Measurements from ENCODE around the gene LRRC8A.

Gene LRRC8A

DNA sequence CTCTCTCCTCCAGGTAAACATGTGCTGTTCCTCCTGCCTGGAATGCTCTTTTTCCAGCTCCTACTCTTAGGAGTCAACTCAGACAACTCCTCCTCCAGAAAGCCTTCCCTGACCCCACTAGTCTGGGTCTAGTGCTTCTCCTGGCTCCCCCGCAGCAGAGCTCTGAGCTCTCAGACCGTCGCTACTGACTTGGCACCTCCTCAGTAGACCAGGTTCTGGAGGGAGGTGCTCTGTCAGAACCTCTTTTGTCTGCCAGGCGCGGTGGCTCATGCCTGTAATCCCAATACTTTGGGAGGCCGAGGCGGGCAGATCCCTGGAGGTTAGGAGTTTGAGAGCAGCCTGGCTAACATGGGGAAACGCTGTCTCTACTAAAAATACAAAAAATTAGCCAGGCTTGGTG lies 3.4 kb downstream of the LRRC8A start:
- H3K9me3 Mint-ChIP-seq = no peaks in the 10 kb centered on the region
- peak overlapping the region; percentile 79 to 99 (median 99) for H3K4me3 Mint-ChIP-seq
- TF ChIP-seq, protein P1, sequence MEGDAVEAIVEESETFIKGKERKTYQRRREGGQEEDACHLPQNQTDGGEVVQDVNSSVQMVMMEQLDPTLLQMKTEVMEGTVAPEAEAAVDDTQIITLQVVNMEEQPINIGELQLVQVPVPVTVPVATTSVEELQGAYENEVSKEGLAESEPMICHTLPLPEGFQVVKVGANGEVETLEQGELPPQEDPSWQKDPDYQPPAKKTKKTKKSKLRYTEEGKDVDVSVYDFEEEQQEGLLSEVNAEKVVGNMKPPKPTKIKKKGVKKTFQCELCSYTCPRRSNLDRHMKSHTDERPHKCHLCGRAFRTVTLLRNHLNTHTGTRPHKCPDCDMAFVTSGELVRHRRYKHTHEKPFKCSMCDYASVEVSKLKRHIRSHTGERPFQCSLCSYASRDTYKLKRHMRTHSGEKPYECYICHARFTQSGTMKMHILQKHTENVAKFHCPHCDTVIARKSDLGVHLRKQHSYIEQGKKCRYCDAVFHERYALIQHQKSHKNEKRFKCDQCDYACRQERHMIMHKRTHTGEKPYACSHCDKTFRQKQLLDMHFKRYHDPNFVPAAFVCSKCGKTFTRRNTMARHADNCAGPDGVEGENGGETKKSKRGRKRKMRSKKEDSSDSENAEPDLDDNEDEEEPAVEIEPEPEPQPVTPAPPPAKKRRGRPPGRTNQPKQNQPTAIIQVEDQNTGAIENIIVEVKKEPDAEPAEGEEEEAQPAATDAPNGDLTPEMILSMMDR (IDR thresholded peaks at IDR 0.05; ENCODE audit: unreplicated experiment in 3 of 3) = no peak
- H3K27me3 Mint-ChIP-seq (ENCODE audit: low read depth) = peaks cover 4% of the 10 kb centered on the region
- peaks cover 51% of the 10 kb centered on the region for H3K4me1 Mint-ChIP-seq
- peaks cover 27% of the 10 kb centered on the region for H3K36me3 Mint-ChIP-seq (ENCODE audit: low read depth)
- H3K27ac Mint-ChIP-seq = peak overlapping the region; percentile 64 to 86 (median 80)

DNA sequence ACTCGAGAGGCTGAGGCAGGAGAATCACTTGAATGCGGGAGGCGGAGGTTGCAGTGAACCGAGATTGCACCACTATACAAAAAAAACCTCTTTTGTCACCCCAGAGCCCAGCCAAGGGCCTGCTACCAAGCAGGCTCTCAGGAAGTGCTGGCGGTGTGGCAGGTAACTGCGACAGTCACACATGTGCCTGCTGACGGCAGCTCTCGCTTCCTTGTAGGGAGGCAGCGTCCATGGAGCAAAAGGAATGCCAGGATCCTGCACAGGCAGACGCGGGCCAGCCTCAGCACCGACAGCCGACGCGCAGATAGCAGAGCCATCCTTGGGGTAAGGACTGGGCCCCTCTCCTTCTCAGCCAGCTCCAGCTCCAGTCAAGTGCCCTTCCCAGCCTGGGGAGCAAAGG lies 3.9 kb downstream of the LRRC8A start:
- Mint-ChIP-seq H3K36me3 (ENCODE audit: low read depth) (peaks cover 27% of the 10 kb centered on the region), H3K9me3 (no peaks in the 10 kb centered on the region), H3K4me1 (peaks cover 49% of the 10 kb centered on the region), H3K27ac (peak overlapping the region in 1 of 3 experiments; percentile 80), H3K4me3 (peak overlapping the region in 2 of 3 experiments; percentile 38 to 69), H3K27me3 (ENCODE audit: low read depth) (peaks cover 2% of the 10 kb centered on the region)
- TF ChIP-seq, protein P1 (IDR thresholded peaks at IDR 0.05; ENCODE audit: unreplicated experiment in 3 of 3) = no peak

DNA sequence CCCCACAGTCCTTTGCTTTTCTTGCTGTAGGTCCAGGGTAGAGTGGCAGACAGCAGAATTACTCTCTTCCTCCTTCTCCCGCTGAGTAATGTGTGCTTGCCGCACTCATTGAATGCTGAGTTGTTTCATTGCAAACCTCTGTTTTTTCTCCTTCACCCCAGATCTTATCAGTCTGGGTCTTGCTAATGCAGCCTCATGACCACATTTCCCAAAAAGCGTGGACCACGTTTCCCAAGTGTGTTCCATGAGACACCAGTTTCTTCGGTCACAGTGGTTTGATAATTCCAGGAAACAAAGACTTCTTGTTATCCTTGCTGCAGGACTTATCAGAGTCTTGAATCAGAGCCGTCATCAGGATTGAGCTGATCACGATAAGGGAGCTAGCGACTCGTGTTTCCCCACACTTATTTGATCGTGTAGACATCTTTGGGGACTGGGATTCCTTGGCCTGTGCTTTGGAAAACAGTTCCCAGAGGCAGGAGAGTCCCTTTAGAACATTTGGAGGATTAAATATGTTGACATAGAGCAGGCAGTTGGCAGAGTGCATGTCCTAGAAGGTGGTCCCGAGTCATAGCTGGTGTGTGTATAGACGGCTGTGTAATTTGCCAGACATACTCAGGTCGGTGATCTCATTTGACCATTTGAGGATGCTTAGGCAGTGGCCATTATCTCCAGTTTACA lies 4.4 kb downstream of the LRRC8A start:
- no peak overlapping the region for H3K27ac Mint-ChIP-seq
- H3K4me1 Mint-ChIP-seq = peaks cover 43% of the 10 kb centered on the region
- TF ChIP-seq, protein P1 (IDR thresholded peaks at IDR 0.05; ENCODE audit: unreplicated experiment in 3 of 3) = no peak
- peaks cover 27% of the 10 kb centered on the region for H3K36me3 Mint-ChIP-seq (ENCODE audit: low read depth)
- no peaks in the 10 kb centered on the region for H3K9me3 Mint-ChIP-seq
- peak overlapping the region in 2 of 3 experiments; percentile 38 to 69 for H3K4me3 Mint-ChIP-seq
- H3K27me3 Mint-ChIP-seq (ENCODE audit: low read depth) = no peaks in the 10 kb centered on the region

DNA sequence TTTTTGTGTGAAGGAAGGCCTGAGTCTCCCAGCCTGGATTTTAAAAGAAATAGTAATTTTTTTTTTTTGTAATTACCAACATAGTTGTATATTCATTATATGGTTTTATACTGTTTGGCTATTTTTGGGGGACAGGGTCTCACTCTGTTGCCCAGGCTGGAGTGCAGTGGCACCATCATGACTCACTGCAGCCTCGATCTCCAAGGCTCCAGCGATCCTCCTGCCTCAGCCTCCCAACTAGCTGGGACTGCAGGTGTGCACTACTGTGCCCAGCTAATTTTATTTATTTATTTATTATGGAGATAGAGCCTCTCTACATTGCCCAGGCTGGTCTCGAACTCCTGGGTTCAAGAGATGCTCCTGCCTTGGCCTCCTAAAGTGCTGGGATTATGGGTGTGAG lies 5.1 kb downstream of the LRRC8A start:
- peaks cover 27% of the 10 kb centered on the region for H3K36me3 Mint-ChIP-seq (ENCODE audit: low read depth)

DNA sequence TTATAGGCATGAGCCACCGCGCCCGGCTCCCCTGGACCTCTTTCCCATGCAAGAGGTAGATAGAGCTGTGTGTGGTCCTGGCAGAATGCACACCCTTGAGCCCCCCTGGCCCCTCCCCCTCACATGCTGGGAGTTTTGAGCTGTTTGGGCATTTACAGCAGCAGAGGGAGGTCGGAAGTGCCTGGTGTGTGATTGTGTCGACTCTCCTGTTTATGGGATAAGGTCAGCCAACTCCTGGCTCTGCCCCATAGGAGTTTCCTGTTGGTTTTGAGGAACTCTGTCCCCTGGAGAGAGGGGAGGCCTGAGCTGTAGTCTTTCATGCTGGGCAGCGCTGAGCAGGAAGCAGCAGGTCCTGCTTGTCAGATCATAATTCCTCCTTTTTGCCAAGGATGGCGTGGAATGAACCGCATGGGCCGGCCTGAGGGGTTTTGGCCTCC lies 6.0 kb downstream of the LRRC8A start:
- Mint-ChIP-seq H3K36me3 (ENCODE audit: low read depth) (peaks cover 27% of the 10 kb centered on the region), H3K9me3 (no peaks in the 10 kb centered on the region), H3K4me1 (peaks cover 35% of the 10 kb centered on the region), H3K4me3 (peak overlapping the region in 1 of 3 experiments; percentile 32), H3K27me3 (ENCODE audit: low read depth) (no peaks in the 10 kb centered on the region), H3K27ac (peak overlapping the region in 2 of 3 experiments; percentile 16 to 75)
- TF ChIP-seq, protein P1 (IDR thresholded peaks at IDR 0.05; ENCODE audit: unreplicated experiment in 3 of 3) = no peak

More for the DNA sequence above, 5.1 kb downstream of the LRRC8A start:
- no peaks in the 10 kb centered on the region for H3K9me3 Mint-ChIP-seq
- no peaks in the 10 kb centered on the region for H3K27me3 Mint-ChIP-seq (ENCODE audit: low read depth)
- TF ChIP-seq, protein P1 (IDR thresholded peaks at IDR 0.05; ENCODE audit: unreplicated experiment in 3 of 3) = no peak
- H3K4me1 Mint-ChIP-seq = peaks cover 37% of the 10 kb centered on the region
- H3K27ac Mint-ChIP-seq = no peak overlapping the region
- peak overlapping the region in 1 of 3 experiments; percentile 24 for H3K4me3 Mint-ChIP-seq
